ENCODE measurements around the gene ATXN7L1.

- TF ChIP-seq POLR2A (IDR thresholded peaks at IDR 0.05), result no peak
- no peak for TF ChIP-seq CTCF (IDR thresholded peaks at IDR 0.05)
Measured at GRCh38 chr7:105828141-105828540, 48.3 kb downstream of the ATXN7L1 start.

Data from esophagus squamous epithelium (tissue), 4 donors.